NK-92 (cell line): ENCODE measurements around the gene SUGCT.
"Not testable (repeated sequence)": the region's sequence is repeated elsewhere in the genome, so short reads cannot be mapped to it uniquely, and the experiment has no call there.

ENCODE experiments used
- DNase-seq: peaks from one replicate; lab custom pipeline; 2025; ENCODE audit not compliant: unreplicated experiment; lab: John Stamatoyannopoulos, UW

The SUGCT gene

GRCh38 chr7:40199076-40199802 is 64.4 kb downstream of the SUGCT start:
- no peak for DNase-seq

- DNase-seq = no peak
Observed at GRCh38 chr7:40200791-40201190, 66.0 kb downstream of the SUGCT start.

- no peak for DNase-seq
Observed at GRCh38 chr7:40202851-40203250, 68.0 kb downstream of the SUGCT start.

GRCh38 chr7:40204581-40204980 is 69.8 kb downstream of the SUGCT start:
- no peak for DNase-seq

GRCh38 chr7:40205992-40206391 is 71.2 kb downstream of the SUGCT start:
- DNase-seq = no peak

- DNase-seq = no peak
Observed at GRCh38 chr7:40211276-40212003, 76.6 kb downstream of the SUGCT start.

GRCh38 chr7:40213291-40213690 is 78.5 kb downstream of the SUGCT start:
- DNase-seq = no peak

GRCh38 chr7:40213856-40214255 is 79.1 kb downstream of the SUGCT start:
- DNase-seq = no peak

- not testable (repeated sequence) for DNase-seq
Observed at GRCh38 chr7:40218612-40219011, 83.8 kb downstream of the SUGCT start.

- no peak for DNase-seq
Observed at GRCh38 chr7:40219917-40220316, 85.1 kb downstream of the SUGCT start.

- DNase-seq = no peak
Observed at GRCh38 chr7:40220421-40220911, 85.7 kb downstream of the SUGCT start.

GRCh38 chr7:40221836-40222235 is 87.0 kb downstream of the SUGCT start:
- no peak for DNase-seq

- no peak for DNase-seq
Observed at GRCh38 chr7:40223451-40224127, 88.8 kb downstream of the SUGCT start.

- DNase-seq = no peak
Observed at GRCh38 chr7:40230101-40230500, 95.3 kb downstream of the SUGCT start.

- DNase-seq = no peak
Observed at GRCh38 chr7:40231796-40232195, 97.0 kb downstream of the SUGCT start.

- DNase-seq = no peak
Observed at GRCh38 chr7:40232242-40232893, 97.6 kb downstream of the SUGCT start.

GRCh38 chr7:40234046-40234445 is 99.2 kb downstream of the SUGCT start:
- DNase-seq = no peak

- DNase-seq = no peak
Observed at GRCh38 chr7:40234666-40235065, 99.9 kb downstream of the SUGCT start.

- DNase-seq = no peak
Observed at GRCh38 chr7:40237731-40238130, 102.9 kb downstream of the SUGCT start.

- DNase-seq = no peak
Observed at GRCh38 chr7:40239755-40240303, 105.0 kb downstream of the SUGCT start.

- DNase-seq = no peak
Observed at GRCh38 chr7:40243076-40243475, 108.3 kb downstream of the SUGCT start.
